Hepatocyte (in vitro differentiated cells): ENCODE results near the gene METTL13. TPM values are rescaled to one million over a fixed set of nuclear protein-coding genes. Genes with fewer than 3 reads are reported as not detected.

Source experiments
- DNase-seq: peaks from one replicate; pipeline ENCODE4 v3.0.0-alpha.2; 2016; ENCODE audit warnings: low spot score
- H2AFZ ChIP-seq: fragments of 200-600 bp; sonication (generic); 2 replicates; pipeline ENCODE4 v1.6.0; 2016; ENCODE audit warnings: antibody characterized with exemption, mild to moderate bottlenecking
- H3K27ac ChIP-seq: fragments of 200-600 bp; sonication (generic); 2 replicates; pipeline ENCODE4 v1.5.1; 2016; ENCODE audit warnings: mild to moderate bottlenecking
- H3K27me3 ChIP-seq: fragments of 200-600 bp; sonication (generic); 2 replicates; pipeline ENCODE4 v1.6.1; 2016
- H3K36me3 ChIP-seq: fragments of 200-600 bp; sonication (generic); replicated peaks from 2 replicates; pipeline ENCODE4 v1.5.1; 2016; ENCODE audit warnings: low read depth; ENCODE audit not compliant: insufficient read depth
- H3K4me1 ChIP-seq: fragments of 200-600 bp; sonication (generic); 2 replicates; pipeline ENCODE4 v1.5.1; 2016; ENCODE audit warnings: mild to moderate bottlenecking, moderate library complexity; ENCODE audit not compliant: insufficient read depth
- H3K4me2 ChIP-seq: fragments of 200-600 bp; sonication (generic); 2 replicates; pipeline ENCODE4 v1.6.0; 2016
- H3K4me3 ChIP-seq: fragments of 200-600 bp; sonication (generic); 2 replicates; pipeline ENCODE4 v1.5.1; 2016; ENCODE audit warnings: mild to moderate bottlenecking
- H3K79me2 ChIP-seq: fragments of 200-600 bp; sonication (generic); 2 replicates; pipeline ENCODE4 v1.6.0; 2017; ENCODE audit warnings: mild to moderate bottlenecking
- H3K9me2 ChIP-seq: fragments of 200-600 bp; sonication (generic); replicated peaks from 2 replicates; pipeline ENCODE4 v1.6.0; 2017; ENCODE audit warnings: mild to moderate bottlenecking; ENCODE audit not compliant: insufficient read depth
- H3K9me3 ChIP-seq: fragments of 200-600 bp; sonication (generic); 2 replicates; pipeline ENCODE4 v1.5.1; 2016; ENCODE audit warnings: low read depth, mild to moderate bottlenecking
- H4K20me1 ChIP-seq: fragments of 200-600 bp; sonication (generic); 2 replicates; pipeline ENCODE4 v1.6.0; 2016; ENCODE audit warnings: mild to moderate bottlenecking; ENCODE audit not compliant: insufficient read depth, poor library complexity, severe bottlenecking
- EZH2 ChIP-seq: fragments of 200-600 bp; sonication (generic); IDR thresholded peaks from 2 replicates; pipeline ENCODE4 v1.6.1; 2016; ENCODE audit warnings: antibody characterized with exemption, mild to moderate bottlenecking, borderline replicate concordance
- EZH2phosphoT487 ChIP-seq: fragments of 200-600 bp; sonication (generic); IDR thresholded peaks from one replicate; pipeline ENCODE4 v1.6.1; 2018; ENCODE audit warnings: antibody characterized with exemption, mild to moderate bottlenecking, low read depth, moderate library complexity; ENCODE audit not compliant: unreplicated experiment, severe bottlenecking
- WGBS: methylation state at CpG from one replicate; pipeline ENCODE4 v1.1.6; 2016; ENCODE audit warnings: low lambda C conversion rate; ENCODE audit errors: missing lambda C conversion rate; 5-methylcytosine and 5-hydroxymethylcytosine counted together
- polyA plus RNA-seq: library from polyadenylated mRNA; unstranded; fragments of >200 nt; fragmentation: Nextera tagmentation; extraction: Ambion mirVana; gene quantifications from 2 replicates; pipeline ENCODE4 v1.2.1, GENCODE V29; 2016
- total RNA-seq: library from RNA; depleted of rRNA; stranded (reverse); fragments of >200 nt; gene quantifications from 2 replicates; pipeline ENCODE4 v1.2.3, GENCODE V29; 2014
- TF ChIP-seq, protein P1 (sequence below): fragments of 200-600 bp; sonication (generic); IDR thresholded peaks from 2 replicates; pipeline ENCODE4 v1.5.1; 2016; ENCODE audit warnings: antibody characterized with exemption, mild to moderate bottlenecking; ENCODE audit not compliant: poor library complexity

Gene METTL13
- total and polyA plus RNA-seq, 2 experiments from 2014 or later: 19.5 to 24.4 TPM

DNA sequence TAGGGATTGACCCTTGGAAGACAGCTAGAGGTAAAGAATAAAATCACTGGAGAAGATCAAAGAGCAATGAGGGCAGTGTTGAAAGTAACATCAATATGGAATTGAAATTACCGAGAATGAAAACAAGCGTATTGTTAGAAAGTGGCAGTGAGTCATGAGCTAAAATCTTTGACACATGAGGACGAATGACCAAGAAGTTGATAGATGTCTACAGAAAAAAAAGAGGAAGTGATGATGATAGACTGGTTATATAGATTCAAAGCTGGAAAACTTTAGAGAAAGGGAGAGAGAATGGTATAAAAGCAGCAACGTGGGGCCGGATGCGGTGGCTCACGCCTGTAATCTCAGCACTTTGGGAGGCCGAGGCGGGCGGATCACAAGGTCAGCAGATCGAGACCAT, 47.3 kb downstream of the METTL13 start:
- Histone ChIP-seq H3K4me3 (no peak overlapping the region), H3K9me3 (no peaks in the 10 kb centered on the region), H3K9me2 (no peaks in the 10 kb centered on the region), H3K79me2 (no peaks in the 10 kb centered on the region), H3K4me2 (no peak overlapping the region), H4K20me1 (no peaks in the 10 kb centered on the region), H3K27ac (no peak overlapping the region), H3K27me3 (no peaks in the 10 kb centered on the region), H3K4me1 (no peaks in the 10 kb centered on the region), H2AFZ (no peak overlapping the region), H3K36me3 (no peaks in the 10 kb centered on the region)
- no peak for DNase-seq
- TF ChIP-seq EZH2 (no peak), EZH2phosphoT487 (no peak)
- TF ChIP-seq, protein P1, sequence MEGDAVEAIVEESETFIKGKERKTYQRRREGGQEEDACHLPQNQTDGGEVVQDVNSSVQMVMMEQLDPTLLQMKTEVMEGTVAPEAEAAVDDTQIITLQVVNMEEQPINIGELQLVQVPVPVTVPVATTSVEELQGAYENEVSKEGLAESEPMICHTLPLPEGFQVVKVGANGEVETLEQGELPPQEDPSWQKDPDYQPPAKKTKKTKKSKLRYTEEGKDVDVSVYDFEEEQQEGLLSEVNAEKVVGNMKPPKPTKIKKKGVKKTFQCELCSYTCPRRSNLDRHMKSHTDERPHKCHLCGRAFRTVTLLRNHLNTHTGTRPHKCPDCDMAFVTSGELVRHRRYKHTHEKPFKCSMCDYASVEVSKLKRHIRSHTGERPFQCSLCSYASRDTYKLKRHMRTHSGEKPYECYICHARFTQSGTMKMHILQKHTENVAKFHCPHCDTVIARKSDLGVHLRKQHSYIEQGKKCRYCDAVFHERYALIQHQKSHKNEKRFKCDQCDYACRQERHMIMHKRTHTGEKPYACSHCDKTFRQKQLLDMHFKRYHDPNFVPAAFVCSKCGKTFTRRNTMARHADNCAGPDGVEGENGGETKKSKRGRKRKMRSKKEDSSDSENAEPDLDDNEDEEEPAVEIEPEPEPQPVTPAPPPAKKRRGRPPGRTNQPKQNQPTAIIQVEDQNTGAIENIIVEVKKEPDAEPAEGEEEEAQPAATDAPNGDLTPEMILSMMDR: no peak
- WGBS: 98% methylated on average over 11 of the region's 11 CpGs

DNA sequence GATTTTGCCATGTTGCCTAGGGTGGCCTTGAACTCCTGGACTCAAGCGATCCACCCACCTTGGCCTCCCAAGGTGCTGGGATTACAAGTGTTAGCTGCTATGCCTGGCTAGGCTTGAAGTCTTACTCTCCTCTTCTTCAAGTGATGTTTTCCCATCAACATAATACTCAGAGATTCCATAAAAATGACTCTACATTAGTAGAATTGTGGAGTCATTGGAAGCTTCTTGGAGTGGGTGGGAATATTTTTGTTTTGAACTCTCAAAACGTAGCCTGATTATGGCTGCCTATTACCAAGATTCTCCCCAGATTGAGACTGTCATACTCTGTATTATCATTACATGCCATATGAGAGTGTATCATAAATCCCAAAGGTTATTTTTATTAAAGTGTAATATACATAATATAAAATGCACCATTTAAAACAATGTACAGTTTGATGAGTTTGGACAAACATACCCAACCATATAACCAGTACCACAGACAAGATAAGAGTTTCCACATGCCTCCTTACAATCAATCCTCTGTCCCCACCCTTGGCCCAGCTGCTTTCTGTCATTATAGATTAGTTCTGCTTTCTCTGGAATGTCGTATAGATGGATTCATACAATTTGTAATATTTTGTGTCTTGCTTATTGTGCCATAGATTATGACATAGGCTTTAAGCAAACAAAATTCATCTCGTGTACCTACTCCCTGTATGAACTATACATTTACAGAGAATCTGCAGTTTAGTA, 51.8 kb downstream of the METTL13 start:
- H3K4me1 ChIP-seq: no peaks in the 10 kb centered on the region
- no peaks in the 10 kb centered on the region for H3K9me3 ChIP-seq
- H3K27me3 ChIP-seq: no peaks in the 10 kb centered on the region
- H3K36me3 ChIP-seq: no peaks in the 10 kb centered on the region
- no peak for DNase-seq
- H3K27ac ChIP-seq: no peak overlapping the region
- no peaks in the 10 kb centered on the region for H3K9me2 ChIP-seq
- H3K79me2 ChIP-seq: no peaks in the 10 kb centered on the region
- WGBS: 70% methylated on average over 4 of the region's 4 CpGs
- H3K4me3 ChIP-seq: no peak overlapping the region
- no peaks in the 10 kb centered on the region for H4K20me1 ChIP-seq
- TF ChIP-seq EZH2phosphoT487 (no peak), EZH2 (no peak)
- TF ChIP-seq, protein P1: no peak
- no peak overlapping the region for H2AFZ ChIP-seq
- no peak overlapping the region for H3K4me2 ChIP-seq

DNA sequence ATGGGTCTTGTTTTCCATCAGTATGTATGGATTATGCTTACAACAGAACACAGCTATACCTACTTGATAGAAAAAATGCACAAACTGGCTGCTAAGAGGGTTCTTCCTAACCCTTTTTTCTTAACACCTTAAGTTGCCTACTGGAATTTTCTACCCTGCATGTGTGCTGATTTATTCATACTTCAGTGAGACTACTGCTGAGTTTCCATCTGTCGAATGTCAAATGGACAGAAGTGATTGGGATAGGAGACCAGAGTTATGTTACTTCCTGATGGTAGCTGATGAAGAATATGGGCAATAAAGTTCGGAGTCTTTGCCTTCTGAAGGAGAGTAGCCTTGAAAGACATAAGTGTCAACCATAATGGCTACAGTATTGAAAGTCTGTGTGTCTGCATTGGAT, 53.4 kb downstream of the METTL13 start:
- Histone ChIP-seq H3K27me3 (no peaks in the 10 kb centered on the region), H3K4me3 (no peak overlapping the region), H3K9me2 (no peaks in the 10 kb centered on the region), H3K36me3 (no peaks in the 10 kb centered on the region), H4K20me1 (no peaks in the 10 kb centered on the region), H3K79me2 (no peaks in the 10 kb centered on the region), H3K4me1 (no peaks in the 10 kb centered on the region), H3K4me2 (no peak overlapping the region), H3K27ac (no peak overlapping the region), H3K9me3 (no peaks in the 10 kb centered on the region), H2AFZ (no peak overlapping the region)
- 88% methylated on average over 2 of the region's 2 CpGs for WGBS
- no peak for TF ChIP-seq EZH2
- no peak for TF ChIP-seq EZH2phosphoT487
- TF ChIP-seq, protein P1: no peak
- no peak for DNase-seq

DNA sequence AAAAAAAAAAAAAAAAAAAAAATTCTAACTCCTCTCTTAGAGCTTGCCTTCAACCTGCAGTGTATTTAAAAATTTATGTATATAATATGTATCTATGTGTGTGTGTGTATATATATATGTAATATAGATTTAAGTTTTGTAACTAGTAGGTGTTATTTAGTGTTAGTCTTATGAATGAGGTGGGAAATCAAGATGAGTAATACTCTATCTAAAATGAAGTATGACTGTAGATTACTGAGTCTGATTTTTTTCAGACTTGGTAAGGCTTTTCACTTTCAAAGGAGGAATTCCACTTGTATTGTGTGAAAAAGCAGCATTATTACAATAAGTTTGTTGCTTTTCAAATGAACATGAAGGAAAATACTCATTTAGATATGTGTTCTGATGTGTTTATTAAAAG, 54.4 kb downstream of the METTL13 start:
- no peaks in the 10 kb centered on the region for H3K4me1 ChIP-seq
- H3K36me3 ChIP-seq: no peaks in the 10 kb centered on the region
- H2AFZ ChIP-seq: no peak overlapping the region
- no peak overlapping the region for H3K4me3 ChIP-seq
- no peak for DNase-seq
- no peaks in the 10 kb centered on the region for H3K27me3 ChIP-seq
- no peaks in the 10 kb centered on the region for H3K79me2 ChIP-seq
- H3K9me2 ChIP-seq: no peaks in the 10 kb centered on the region
- TF ChIP-seq EZH2 (no peak), EZH2phosphoT487 (no peak)
- TF ChIP-seq, protein P1: no peak
- no peaks in the 10 kb centered on the region for H3K9me3 ChIP-seq
- H3K4me2 ChIP-seq: no peak overlapping the region
- no peaks in the 10 kb centered on the region for H4K20me1 ChIP-seq
- H3K27ac ChIP-seq: no peak overlapping the region
